ENCODE data around the gene ANXA6. TPM values are rescaled to one million over a fixed set of nuclear protein-coding genes. Genes with fewer than 3 reads are reported as not detected.
"Not testable (repeated sequence)": the region's sequence is repeated elsewhere in the genome, so short reads cannot be mapped to it uniquely, and the experiment has no call there.

The ANXA6 gene
- total RNA-seq, 1 experiment from 2014 or later, result 98.2 TPM

DNA sequence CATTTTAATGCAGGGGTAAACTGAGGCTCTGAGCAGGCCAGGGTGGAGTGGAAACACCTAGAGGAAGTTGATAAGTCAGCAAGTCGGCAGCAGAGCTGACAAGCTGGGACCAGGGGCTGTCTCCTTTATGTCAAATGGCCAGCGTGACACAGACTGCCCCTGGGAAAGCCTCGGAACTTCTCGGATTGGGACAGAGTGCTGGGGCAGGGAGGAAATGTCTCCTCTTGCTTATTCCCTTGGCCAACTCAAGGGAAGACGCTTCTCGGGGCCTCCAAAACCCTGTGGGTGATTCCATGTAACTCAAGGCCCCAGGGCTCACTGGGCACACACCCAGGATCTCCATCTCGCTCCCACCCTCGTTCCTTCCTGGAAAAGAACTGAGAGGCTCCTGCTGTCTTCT, 25.4 kb upstream of the ANXA6 start:
- in situ Hi-C loops (cut with HindIII; ENCODE audit: low pct_unique_long_range_greater_than_20kb, low sequenced_read_pairs), result no loop called here
- no peak for DNase-seq (ENCODE audit: low read depth)

- no peak for DNase-seq (ENCODE audit: low read depth)
- in situ Hi-C loops (cut with HindIII; ENCODE audit: low pct_unique_long_range_greater_than_20kb, low sequenced_read_pairs), result no loop called here
These were observed 24.9 kb upstream of the ANXA6 start for GRCh38 chr5:151182524-151182900.

DNA sequence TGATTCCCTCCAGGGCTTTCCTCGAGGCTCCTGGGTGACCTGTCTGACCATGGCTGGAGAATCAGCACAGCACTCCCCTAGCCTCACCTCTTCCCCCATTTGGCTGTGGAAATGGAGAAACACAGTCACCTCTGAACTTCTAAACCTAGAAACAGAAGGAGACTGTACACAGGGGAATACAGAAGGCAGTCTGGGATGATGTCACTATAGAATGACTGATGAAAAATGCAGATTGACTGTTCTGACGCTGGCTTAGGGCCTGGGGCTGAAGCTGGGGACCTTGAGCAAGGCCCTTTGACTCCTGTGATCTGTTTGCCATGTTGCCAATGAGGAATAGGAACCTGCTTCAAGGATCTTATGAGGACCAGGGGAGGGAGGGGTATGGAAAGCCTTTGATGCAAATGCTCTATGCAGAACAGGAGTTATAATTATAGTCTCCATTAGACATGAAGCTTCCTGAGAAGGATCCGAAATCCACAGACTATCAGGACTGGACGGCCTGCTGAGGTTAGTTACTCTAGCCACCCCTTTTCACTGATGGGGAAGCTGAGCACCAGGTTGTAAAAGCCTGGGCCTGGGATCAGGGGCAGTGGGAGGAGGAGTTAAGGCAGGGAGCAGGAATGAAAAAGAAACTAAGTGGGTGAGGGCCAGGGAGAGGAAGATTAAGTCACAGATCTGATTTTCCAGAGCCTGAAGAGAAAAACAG, 24.4 kb upstream of the ANXA6 start:
- in situ Hi-C loops (cut with HindIII; ENCODE audit: low pct_unique_long_range_greater_than_20kb, low sequenced_read_pairs), result no loop called here
- no peak for DNase-seq (ENCODE audit: low read depth)

- in situ Hi-C loops (cut with HindIII; ENCODE audit: low pct_unique_long_range_greater_than_20kb, low sequenced_read_pairs), result no loop called here
- DNase-seq (ENCODE audit: low read depth), result no peak
These were observed 22.7 kb upstream of the ANXA6 start for GRCh38 chr5:151180291-151180690.

DNA sequence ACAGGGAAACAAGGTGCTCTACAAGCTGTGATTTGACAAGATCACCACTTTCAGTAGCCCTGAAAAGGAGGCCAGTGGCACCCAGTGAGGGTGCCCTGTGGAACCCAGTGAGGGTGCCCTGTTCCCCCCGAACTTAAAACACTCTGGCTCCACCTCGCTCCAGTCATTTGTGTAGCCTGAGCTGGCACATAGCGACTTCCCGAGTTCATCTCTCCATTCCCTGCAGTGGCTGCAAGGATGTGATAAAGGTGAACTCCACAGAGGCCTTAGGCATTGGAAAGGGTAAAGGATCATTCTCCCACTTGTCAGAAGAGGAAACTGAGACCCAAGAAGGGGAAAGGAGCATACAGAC, 21.9 kb upstream of the ANXA6 start:
- DNase-seq (ENCODE audit: low read depth), result no peak
- in situ Hi-C loops (cut with HindIII; ENCODE audit: low pct_unique_long_range_greater_than_20kb, low sequenced_read_pairs), result no loop called here

DNA sequence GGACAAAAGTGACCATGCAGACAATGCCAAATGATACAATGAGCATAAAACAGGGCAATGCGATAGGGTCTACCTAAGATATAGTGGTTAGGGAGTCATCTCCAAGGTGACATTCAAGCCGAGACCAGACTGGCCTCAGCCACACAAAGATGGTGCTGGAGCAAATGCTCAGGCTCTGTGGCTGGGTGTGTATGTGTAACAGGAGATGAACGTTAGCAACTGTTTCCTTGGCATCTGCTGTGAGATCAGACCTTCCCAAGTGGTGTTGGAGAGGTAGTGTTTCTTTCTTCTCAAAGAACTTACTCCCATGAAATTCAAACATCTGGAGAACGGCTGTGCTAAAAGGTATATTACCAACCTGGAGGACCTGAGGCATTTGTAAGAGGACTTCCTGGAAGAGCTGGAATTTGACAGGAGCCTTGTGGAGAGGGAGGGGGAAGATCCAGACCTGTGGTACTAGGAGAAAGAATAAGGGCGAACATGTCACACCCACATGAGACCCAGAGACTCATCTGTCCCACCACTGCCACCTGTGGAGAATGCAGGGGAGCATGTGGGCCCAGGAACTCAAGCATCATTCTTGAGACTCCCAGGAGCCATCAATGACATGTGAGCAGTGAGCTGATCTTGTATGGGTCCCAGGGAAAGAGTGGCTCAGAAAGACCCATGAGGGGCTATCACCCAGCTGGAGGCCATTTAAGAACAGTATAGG, 21.4 kb upstream of the ANXA6 start:
- no peak for DNase-seq (ENCODE audit: low read depth)
- in situ Hi-C loops (cut with HindIII; ENCODE audit: low pct_unique_long_range_greater_than_20kb, low sequenced_read_pairs), result no loop called here

GRCh38 chr5:151178372-151178771, 20.8 kb upstream of the ANXA6 start:
- DNase-seq (ENCODE audit: low read depth), result no peak
- in situ Hi-C loops (cut with HindIII; ENCODE audit: low pct_unique_long_range_greater_than_20kb, low sequenced_read_pairs), result no loop called here

DNA sequence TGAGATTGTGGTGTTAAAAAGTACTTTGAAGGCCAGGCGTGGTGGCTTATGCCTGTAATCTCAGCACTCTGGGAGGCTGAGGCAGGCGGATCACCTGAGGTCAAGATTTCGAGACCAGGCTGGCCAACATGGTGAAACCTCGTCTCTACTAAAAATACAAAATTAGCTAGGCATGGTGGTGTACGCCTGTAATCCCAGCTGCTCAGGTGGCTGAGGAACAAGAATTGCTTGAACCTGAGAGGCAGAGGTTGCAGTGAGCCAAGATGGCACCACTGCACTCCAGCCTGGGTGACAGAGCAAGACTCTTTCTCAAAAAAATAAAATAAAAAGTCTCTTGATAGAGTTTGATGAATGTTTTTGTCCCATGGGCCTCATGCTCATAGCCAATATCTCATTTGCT, 18.7 kb upstream of the ANXA6 start:
- in situ Hi-C loops (cut with HindIII; ENCODE audit: low pct_unique_long_range_greater_than_20kb, low sequenced_read_pairs); DNase-seq (ENCODE audit: low read depth): not testable (repeated sequence)

DNA sequence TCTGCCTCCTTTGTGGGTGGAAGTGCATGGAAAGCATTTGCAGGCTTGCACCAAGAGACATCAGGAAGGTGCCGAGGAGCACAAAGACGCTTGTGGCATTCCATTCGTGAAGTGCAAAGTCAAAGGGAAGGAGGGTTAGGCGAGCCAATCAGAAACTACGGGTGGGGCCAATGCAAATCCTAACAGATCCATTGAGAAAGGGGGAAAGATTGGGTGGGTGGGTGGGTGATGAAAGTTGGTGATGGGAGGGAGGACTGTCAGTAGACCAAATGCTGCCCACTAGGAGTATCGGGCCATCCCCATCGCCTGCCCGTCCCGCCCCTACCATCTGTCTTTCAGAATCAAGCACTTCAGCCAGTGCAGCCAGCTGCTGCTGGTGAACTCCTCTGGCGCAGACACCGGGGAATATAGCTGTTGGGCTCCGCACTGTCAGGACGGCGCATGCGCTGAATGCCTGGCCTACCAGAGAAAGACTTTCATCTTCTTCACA, 17.1 kb upstream of the ANXA6 start:
- DNase-seq (ENCODE audit: low read depth), result no peak
- in situ Hi-C loops (cut with HindIII; ENCODE audit: low pct_unique_long_range_greater_than_20kb, low sequenced_read_pairs), result no loop called here

DNA sequence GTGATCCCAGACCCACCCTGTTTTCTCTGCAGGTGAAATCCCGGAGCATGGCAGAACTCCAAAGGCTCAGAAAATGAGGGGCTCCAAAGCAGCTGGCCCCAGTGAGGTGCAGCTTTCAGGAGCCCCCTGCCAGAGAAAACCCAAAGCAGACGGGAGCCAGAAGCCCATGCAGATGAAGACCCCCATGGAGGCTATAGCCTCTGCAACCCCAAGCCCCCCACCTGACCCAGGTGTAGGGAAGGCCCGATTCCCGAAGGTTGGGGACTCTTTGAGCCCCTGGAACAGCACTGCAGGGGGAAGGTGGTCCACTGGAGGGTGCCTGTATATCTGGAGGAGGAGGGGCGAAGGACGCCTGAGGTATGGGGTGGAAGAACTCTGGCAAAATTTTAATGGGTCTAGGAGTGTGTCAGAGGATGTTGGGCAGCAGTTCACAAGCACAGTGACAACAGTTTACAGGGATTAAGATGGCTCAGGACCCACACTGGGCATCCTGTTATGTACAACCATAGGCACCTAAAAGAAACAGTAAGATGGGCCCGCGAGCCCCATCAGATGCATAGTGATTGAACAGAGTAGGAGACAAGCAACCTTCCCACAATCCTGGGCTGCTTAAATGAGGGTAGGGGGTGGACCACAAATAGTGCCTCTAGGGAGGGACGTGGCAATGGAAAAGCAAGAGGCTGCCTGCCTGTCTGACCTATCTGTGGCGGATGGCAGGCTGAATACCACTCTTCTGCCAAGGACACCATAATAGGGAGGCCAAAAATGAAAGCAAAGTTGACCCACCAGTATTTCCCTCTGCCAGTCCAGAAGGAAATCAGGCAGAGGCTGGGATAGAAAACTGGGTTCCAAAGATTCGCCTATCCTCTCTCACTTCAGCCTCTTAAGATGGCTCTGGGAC, 16.4 kb upstream of the ANXA6 start:
- in situ Hi-C loops (cut with HindIII; ENCODE audit: low pct_unique_long_range_greater_than_20kb, low sequenced_read_pairs), result no loop called here
- DNase-seq (ENCODE audit: low read depth), result no peak

DNA sequence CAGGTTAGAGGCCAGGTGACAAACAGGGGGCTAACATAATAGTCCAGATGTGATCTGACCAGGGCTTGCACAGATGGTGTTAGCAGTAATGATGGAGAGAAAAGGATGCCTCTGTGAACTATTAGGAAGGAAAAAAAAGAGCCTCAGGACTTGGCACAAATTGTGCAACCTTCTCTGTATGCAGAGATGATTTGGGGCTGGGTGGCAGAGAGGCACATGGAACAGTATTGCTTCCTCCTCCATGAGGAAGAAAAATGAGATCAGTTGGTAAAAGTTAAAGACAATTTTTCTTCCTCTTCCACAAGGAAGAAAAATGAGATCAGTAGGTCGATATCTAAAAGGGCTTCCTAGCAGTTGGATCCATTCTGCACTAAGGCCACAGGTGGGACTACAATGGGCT, 13.9 kb upstream of the ANXA6 start:
- DNase-seq (ENCODE audit: low read depth), result no peak
- in situ Hi-C loops (cut with HindIII; ENCODE audit: low pct_unique_long_range_greater_than_20kb, low sequenced_read_pairs), result no loop called here

DNA sequence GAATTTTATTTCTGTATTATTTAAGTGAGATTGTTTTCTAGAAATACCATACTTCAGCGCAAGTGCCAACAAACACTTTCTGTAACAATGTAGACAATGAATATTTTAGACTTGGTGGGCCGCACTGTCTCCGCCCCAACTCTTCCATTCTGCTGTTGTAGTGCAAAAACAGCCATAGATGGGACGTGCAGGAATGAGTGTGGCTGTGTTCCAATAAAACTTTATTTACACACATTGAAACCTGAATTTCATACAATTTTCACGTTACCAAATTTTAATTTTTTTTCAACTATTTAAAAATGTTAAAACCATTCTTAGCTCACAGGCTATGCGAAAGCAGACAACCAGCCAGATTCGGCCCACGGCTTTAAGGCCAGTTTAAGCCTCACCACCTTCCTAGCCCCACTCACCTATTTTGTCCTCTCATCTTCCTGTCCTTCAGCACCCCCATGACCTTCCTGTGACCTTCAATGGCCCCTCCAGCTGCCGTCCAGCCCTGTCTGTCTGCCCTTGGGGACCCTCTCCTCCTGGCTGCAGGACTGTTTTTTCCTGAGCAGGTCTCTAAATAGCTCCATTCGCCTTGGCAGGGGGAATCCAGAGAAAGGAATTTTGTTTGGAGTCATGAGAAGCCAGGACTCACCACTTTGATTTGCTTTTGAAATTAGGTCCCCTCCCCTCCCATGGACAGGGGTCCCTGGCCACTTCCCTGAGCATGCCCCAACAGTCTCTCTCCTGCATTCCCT, 11.2 kb upstream of the ANXA6 start:
- in situ Hi-C loops (cut with HindIII; ENCODE audit: low pct_unique_long_range_greater_than_20kb, low sequenced_read_pairs), result no loop called here
- DNase-seq (ENCODE audit: low read depth), result no peak

DNA sequence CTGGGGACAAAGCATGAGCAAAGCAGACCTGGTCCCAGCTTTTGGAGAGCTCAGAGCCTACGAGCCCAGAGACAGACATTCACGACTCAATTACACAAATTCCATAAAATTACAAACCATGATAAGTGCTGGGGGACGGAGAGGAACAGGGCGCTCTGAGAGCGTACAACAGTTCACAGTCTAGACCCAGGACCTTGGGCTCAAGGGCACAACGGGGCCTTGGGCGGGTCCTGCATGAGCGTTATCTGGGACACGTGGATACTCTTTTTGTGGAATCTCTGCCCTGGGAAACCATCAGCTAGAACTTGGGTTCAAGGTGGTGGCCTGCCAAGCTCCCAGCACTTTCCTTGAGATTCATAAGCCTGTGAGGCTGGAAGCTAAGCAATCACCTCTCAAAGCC, 9.4 kb upstream of the ANXA6 start:
- DNase-seq (ENCODE audit: low read depth), result no peak
- in situ Hi-C loops (cut with HindIII; ENCODE audit: low pct_unique_long_range_greater_than_20kb, low sequenced_read_pairs), result no loop called here

GRCh38 chr5:151164687-151165392, 7.3 kb upstream of the ANXA6 start:
- in situ Hi-C loops (cut with HindIII; ENCODE audit: low pct_unique_long_range_greater_than_20kb, low sequenced_read_pairs), result no loop called here
- DNase-seq (ENCODE audit: low read depth), result peak; percentile 64

DNA sequence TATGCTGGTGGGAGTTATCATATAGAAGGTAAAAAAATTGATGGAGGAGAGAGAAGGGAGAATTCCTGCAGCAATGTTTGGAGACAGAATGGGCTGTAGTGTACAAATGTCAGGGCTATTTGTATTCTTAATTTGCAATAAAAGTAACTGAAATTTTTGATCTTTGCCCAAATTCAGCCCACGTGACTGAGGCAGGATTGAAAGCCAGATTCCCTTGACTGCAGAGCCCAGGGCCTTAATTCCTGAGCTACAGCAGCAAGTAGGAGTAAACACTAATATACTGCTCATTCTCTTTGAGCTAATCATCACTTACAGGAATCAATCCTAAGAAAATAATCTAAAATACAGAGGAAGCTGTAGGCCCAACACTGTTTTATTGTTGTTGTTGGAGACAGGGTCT, 5.2 kb upstream of the ANXA6 start:
- in situ Hi-C loops (cut with HindIII; ENCODE audit: low pct_unique_long_range_greater_than_20kb, low sequenced_read_pairs), result no loop called here
- no peak for DNase-seq (ENCODE audit: low read depth)

GRCh38 chr5:151159649-151160373, 2.2 kb upstream of the ANXA6 start:
- DNase-seq (ENCODE audit: low read depth), result no peak
- in situ Hi-C loops (cut with HindIII; ENCODE audit: low pct_unique_long_range_greater_than_20kb, low sequenced_read_pairs), result no loop called here

- in situ Hi-C loops (cut with HindIII; ENCODE audit: low pct_unique_long_range_greater_than_20kb, low sequenced_read_pairs), result no loop called here
- no peak for DNase-seq (ENCODE audit: low read depth)
These were observed 695 bp upstream of the ANXA6 start for GRCh38 chr5:151158287-151158661.
